Right ventricle myocardium inferior (tissue), 1 donor: ENCODE data around the gene ADARB2. TPM values are rescaled to one million over a fixed set of nuclear protein-coding genes. Genes with fewer than 3 reads are reported as not detected.
A peak's percentile ranks its signal among the peaks of the same experiment; 100 is the strongest.

Experiments
- ATAC-seq: fragments of 200-7000 bp; cut with Tn5 transposase; one replicate; pipeline ENCODE4 v1.9.1; 2020; ENCODE audit warnings: mild to moderate bottlenecking, moderate library complexity
- DNase-seq: peaks from one replicate; pipeline ENCODE4 v3.0.0; 2021; ENCODE audit errors: missing footprints
- intact Hi-C: fragments of 100-400 bp; cut with DNase I; formaldehyde crosslinking; loops from one replicate; pipeline ENCODE4 v1.11.0; 2022
- total RNA-seq: library from RNA; stranded (reverse); fragmentation: NEBNext Ultra II Directional; extraction: Animal tissue kit (Norgen Biotek cat#: 25700); gene quantifications from one replicate; pipeline ENCODE4 v1.2.1, GENCODE V29; 2021
- donor health status: DM: no; HTN: yes; CAD: no; lungs with severe emphysema.

The ADARB2 gene
- total RNA-seq, 1 donor from 2014 or later: 0.19 TPM

GRCh38 chr10:1738950-1739349, 1.6 kb upstream of the ADARB2 start:
- ATAC-seq (no peak), DNase-seq (no peak)
- intact Hi-C loops: no loop called here

GRCh38 chr10:1736972-1737221, 428 bp downstream of the ADARB2 start:
- ATAC-seq: no peak
- intact Hi-C loops: no loop called here
- DNase-seq: no peak

- DNase-seq: no peak
- ATAC-seq: no peak
- intact Hi-C loops: no loop called here
Measured at GRCh38 chr10:1736144-1736971, 967 bp downstream of the ADARB2 start.

GRCh38 chr10:1735562-1735961, 1.8 kb downstream of the ADARB2 start:
- intact Hi-C loops: no loop called here
- ATAC-seq: no peak
- DNase-seq: no peak

- no peak for ATAC-seq
- intact Hi-C loops: no loop called here
- DNase-seq: no peak
Measured at GRCh38 chr10:1734288-1734687, 3.0 kb downstream of the ADARB2 start.

- DNase-seq (no peak), ATAC-seq (no peak)
- intact Hi-C loops: no loop called here
Measured at GRCh38 chr10:1733720-1734119, 3.6 kb downstream of the ADARB2 start.

- DNase-seq: no peak
- intact Hi-C loops: no loop called here
- no peak for ATAC-seq
Measured at GRCh38 chr10:1732564-1732996, 4.7 kb downstream of the ADARB2 start.

GRCh38 chr10:1731592-1731991, 5.7 kb downstream of the ADARB2 start:
- DNase-seq: no peak
- ATAC-seq: no peak
- intact Hi-C loops: no loop called here

GRCh38 chr10:1729751-1730150, 7.6 kb downstream of the ADARB2 start:
- intact Hi-C loops: no loop called here
- ATAC-seq: no peak

GRCh38 chr10:1726861-1727260, 10.5 kb downstream of the ADARB2 start:
- DNase-seq (no peak), ATAC-seq (no peak)
- intact Hi-C loops: no loop called here

More at GRCh38 chr10:1729751-1730150, 7.6 kb downstream of the ADARB2 start:
- no peak for DNase-seq

- DNase-seq: no peak
- intact Hi-C loops: no loop called here
- ATAC-seq: no peak
Measured at GRCh38 chr10:1724921-1725488, 12.3 kb downstream of the ADARB2 start.

GRCh38 chr10:1716839-1717238, 20.5 kb downstream of the ADARB2 start:
- intact Hi-C loops: no loop called here
- no peak for DNase-seq
- ATAC-seq: no peak

GRCh38 chr10:1715821-1716220, 21.5 kb downstream of the ADARB2 start:
- intact Hi-C loops: no loop called here
- DNase-seq (no peak), ATAC-seq (peak; percentile 16)

GRCh38 chr10:1712944-1713671, 24.2 kb downstream of the ADARB2 start:
- no peak for ATAC-seq
- DNase-seq: no peak
- intact Hi-C loops: no loop called here

- no peak for DNase-seq
- no peak for ATAC-seq
- intact Hi-C loops: no loop called here
Measured at GRCh38 chr10:1712314-1712713, 25.0 kb downstream of the ADARB2 start.

GRCh38 chr10:1709161-1709560, 28.2 kb downstream of the ADARB2 start:
- intact Hi-C loops: no loop called here
- no peak for DNase-seq
- ATAC-seq: no peak

GRCh38 chr10:1708746-1709145, 28.6 kb downstream of the ADARB2 start:
- intact Hi-C loops: no loop called here
- DNase-seq: no peak
- ATAC-seq: no peak

GRCh38 chr10:1706711-1707110, 30.6 kb downstream of the ADARB2 start:
- intact Hi-C loops: no loop called here
- DNase-seq (no peak), ATAC-seq (no peak)

GRCh38 chr10:1706256-1706655, 31.1 kb downstream of the ADARB2 start:
- intact Hi-C loops: no loop called here
- DNase-seq (no peak), ATAC-seq (no peak)

GRCh38 chr10:1698185-1698584, 39.1 kb downstream of the ADARB2 start:
- no peak for DNase-seq
- intact Hi-C loops: no loop called here
- no peak for ATAC-seq
